Measurements from ENCODE around the gene PLEKHO2. TPM values are rescaled to one million over a fixed set of nuclear protein-coding genes. Genes with fewer than 3 reads are reported as not detected.

The PLEKHO2 gene
- total RNA-seq, 1 donor from 2014 or later, result 34.7 TPM

GRCh38 chr15:64909546-64909945 is 67.8 kb downstream of the PLEKHO2 start:
- intact Hi-C loops (cut with micrococcal nuclease), result loop anchor here (5.0 kb wide), 1 partner anchor 37 kb away; no protein-coding TSS in a partner anchor

GRCh38 chr15:64911311-64912186 is 69.8 kb downstream of the PLEKHO2 start, which contains the start of gene ANKDD1A:
Gene ANKDD1A, plus strand, starts transcription at chr15:64911902. Its CDS starts 29 bp downstream, at chr15:64911931.
- intact Hi-C loops (cut with micrococcal nuclease), result loop anchor here (1.0 kb wide), 1 partner anchor 86 kb away; the partner anchor contains the start of gene PIF1

DNA sequence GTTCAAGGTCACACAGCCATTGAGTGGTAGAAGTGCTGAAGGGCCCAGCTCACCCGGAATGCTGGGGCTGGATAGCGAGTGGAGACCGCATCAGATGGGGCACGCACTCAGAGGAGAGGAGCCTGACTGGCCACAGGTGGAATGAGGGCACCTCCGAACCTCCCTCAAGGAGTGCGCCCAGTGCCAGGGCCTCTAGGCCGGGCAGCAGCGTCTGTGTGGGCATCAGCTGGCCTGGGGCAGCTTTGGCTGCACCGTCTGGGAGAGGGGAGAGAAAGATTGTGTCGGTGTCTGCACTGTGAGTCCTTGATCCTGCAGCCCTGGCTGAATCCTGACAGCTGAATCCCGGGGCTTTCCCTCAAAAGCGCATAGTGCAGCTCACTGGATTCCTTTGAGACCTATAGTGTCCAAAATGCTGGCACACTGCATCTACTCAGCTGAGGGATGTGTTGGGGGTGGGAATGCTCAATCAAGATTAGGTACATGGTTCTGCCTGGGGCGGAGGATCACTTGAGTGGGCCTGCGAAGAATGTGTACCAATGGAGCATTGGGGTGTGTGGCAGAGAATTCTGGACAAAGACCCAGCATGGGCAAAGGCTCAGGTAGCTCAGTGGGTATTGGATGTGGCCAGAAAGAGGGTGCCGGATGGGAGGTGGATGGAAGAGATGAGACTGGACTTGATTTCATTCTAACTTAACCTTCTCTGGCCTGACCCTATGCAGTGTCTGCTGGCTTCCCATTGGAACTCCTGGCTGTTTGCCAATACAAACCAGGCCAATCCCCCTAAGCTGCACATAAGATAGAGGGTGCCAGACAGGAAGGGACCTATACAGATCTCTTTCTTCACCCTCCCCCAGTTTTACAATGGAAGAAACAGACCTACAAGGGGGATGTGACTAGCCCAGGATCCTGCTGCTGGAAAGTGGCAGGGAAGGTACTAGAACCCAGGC is 70.9 kb downstream of the PLEKHO2 start:
- intact Hi-C loops (cut with micrococcal nuclease), result no loop called here

- intact Hi-C loops (cut with micrococcal nuclease), result no loop called here
Measured at GRCh38 chr15:64915518-64916227, 74.0 kb downstream of the PLEKHO2 start.

DNA sequence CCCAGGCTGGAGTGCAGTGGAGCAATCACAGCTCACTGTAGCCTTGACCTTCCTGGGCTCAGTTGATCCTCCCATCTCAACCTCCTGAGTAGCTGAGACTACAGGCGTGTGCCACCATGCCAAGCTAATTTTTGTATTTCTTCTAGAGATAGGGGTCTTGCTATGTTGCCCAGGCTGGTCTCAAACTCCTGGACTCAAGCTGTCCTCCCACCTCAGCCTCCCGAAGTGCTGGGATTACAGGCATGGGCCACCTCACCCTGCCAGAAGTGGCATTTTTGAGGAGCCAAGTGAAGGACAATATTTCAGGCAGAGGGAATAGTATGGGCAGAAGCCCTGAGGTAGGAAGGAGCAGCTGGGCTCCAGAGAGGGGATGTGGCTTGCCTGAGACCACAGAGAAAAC is 74.7 kb downstream of the PLEKHO2 start:
- intact Hi-C loops (cut with micrococcal nuclease), result no loop called here

GRCh38 chr15:64917211-64917610 is 75.5 kb downstream of the PLEKHO2 start:
- intact Hi-C loops (cut with micrococcal nuclease), result no loop called here

Other genes with a start within 250 kb of the PLEKHO2 start
- not detected in 2 replicates for gene RBPMS2, start 66.3 kb upstream of the PLEKHO2 start, total RNA-seq
- gene PIF1, start 16.3 kb upstream of the PLEKHO2 start, total RNA-seq, result 32.1 and 33.7 TPM in 2 replicates
- 2.2 and 2.6 TPM in 2 replicates for gene ANKDD1A, start 70.0 kb downstream of the PLEKHO2 start, total RNA-seq
- 58.2 and 63.6 TPM in 2 replicates for gene SPG21, start 148.0 kb downstream of the PLEKHO2 start, total RNA-seq
- 12.4 TPM in 2 replicates for gene MTFMT, start 187.7 kb downstream of the PLEKHO2 start, total RNA-seq
- gene SLC51B, start 203.5 kb downstream of the PLEKHO2 start, total RNA-seq, result not detected in 2 replicates
- not detected in 2 replicates for gene RASL12, start 226.1 kb downstream of the PLEKHO2 start, total RNA-seq
- not detected in 2 replicates for gene KBTBD13, start 234.8 kb downstream of the PLEKHO2 start, total RNA-seq